GM15510 (cell line): ENCODE data around the gene DCUN1D3.

Source experiments
- POLR2A ChIP-seq: IDR thresholded peaks from 3 replicates; pipeline ENCODE4 v1.6.1; 2011; ENCODE audit warnings: borderline replicate concordance; ENCODE audit not compliant: insufficient read length; ENCODE audit errors: extremely low read depth

Gene DCUN1D3

DNA sequence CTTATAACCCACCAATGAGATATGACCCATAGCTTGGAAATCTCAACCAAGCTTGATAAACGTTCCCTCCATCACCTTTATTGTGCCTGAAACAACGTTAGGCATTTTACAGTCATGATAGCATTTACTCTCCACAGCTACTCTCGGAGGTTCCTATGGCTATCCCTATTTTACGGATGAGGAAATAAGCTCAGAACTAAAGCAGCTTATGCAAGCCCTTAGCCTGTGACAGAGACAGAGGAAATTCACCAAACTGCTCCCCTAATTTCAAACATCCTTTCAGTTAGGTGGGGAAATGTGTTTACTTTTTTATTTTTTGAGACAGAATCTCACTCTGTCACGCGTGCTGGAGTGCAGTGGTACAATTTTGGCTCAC lies 18.7 kb downstream of the DCUN1D3 start:
- no peak for TF ChIP-seq POLR2A

DNA sequence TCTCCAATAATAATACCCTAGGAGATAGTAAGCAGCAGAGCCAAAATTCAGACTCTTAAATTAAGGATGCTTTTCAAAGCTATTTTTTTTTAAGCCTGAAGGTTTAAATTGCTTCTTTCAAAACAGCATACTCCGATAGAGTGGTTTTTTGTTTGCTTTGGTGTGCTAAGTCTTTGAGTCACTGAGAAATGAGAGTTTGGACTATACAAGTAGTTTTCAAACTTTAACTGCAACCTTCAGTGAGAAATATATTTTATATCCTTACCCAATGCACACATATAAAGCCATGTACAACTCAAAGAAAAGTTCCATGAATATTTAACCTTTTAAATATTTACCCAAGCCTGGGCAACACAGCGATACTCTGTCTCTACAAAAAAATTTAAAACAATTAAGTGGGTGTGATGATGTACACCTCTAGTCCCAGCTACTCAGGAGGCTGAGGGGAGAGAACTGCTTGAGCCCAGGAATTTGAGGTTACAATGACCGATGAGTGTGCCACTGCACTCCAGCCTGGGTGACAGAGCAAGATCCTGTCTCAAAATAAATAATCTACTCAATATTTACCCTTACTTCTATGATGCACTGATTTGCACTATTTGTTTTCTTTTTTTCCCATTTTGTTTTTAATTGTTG lies 19.2 kb downstream of the DCUN1D3 start:
- TF ChIP-seq POLR2A = no peak

DNA sequence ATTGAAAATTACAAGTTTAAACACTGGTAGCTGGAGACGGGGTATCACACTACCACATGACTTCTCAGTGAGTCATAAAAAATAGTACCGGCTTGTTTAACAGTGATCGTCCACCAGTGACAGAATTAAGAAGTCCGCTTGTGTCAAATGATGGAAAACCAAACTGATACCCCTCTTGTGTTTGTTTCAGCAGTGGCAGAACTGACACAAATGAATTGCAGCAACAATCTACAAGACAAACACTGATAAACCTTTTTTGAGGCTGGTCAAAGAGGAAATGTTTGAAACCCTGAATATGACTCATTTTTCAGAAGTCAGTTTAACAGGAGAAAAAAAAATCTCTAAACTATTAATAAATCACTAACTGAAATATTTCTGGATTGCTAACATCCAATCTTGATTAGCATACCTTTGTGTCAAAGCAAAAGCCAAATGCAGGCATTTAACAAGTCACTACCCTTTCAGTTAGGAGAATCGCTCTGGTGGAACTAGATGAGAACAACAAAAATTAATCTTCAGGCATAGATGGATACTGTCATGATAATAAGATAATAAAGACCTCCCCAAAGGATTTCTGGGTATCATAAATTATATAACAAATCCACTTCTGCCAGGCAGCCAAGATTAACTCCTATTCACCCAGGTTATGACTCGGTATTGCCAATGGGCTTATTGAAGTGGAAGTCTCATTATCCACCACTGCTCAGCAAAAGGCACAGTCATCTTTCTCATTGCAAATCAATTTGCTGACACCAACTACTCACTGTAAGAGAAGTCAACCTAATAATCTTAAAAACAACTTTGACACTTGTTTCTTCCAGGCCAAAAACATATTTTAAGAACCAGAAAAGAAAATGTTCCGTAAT lies 20.8 kb downstream of the DCUN1D3 start:
- TF ChIP-seq POLR2A = no peak

DNA sequence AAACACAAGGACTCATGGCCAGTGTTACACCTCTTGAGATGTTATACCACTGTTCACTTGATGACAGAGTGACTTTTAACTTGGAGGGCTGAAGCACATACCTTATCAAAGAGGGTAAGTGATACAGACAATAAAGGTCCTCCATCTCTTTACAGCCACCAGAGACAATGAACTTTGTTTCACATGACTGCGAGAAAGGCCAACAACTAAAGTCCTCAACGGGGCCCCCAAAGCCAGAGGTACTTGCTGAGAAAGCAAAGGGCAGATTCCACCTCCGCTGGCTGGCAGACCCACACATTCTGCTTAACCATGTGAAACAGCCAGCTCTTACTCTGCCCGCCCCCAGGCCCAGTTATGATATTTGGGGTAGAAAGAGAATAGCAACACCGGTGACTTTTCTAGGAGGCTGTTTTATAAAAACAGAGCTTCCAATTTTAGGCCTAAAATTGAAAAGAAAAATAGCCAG lies 21.4 kb downstream of the DCUN1D3 start:
- no peak for TF ChIP-seq POLR2A

DNA sequence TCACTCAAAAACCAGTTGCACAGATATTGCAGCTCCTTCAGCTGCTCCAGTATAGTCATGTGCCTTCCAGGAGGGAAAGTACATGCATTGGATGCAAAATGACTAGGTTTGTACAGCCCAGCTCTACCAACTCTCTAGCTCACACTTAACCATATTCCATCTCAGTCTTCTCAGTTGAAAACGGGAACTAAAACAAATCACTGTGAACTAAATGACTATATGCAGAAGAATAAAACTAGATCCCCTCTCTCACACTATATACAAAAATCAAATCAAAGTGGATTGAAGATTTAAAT lies 24.9 kb downstream of the DCUN1D3 start:
- no peak for TF ChIP-seq POLR2A

DNA sequence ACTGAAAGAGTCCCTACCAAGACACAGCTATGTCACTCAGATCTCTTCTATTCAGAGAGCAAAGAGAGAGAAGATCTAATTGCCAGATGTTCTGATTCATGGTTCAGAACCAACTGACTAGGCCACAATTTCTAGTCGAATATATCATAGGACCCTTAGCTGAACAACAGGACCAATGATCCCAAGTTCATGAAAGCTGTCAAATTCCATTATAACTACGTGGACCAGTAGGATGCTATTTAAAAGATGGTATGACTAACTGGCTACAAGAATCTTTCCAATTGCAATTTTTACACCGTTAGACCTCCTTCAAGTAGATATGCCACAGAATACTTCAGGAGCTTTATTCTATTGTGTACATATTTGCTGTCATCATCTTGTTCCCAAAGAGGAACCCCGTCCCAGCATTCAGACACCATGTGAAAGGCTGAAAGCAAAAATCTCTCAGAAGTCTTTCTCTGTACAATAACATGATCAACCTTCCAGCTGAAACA lies 26.0 kb downstream of the DCUN1D3 start:
- TF ChIP-seq POLR2A = no peak

DNA sequence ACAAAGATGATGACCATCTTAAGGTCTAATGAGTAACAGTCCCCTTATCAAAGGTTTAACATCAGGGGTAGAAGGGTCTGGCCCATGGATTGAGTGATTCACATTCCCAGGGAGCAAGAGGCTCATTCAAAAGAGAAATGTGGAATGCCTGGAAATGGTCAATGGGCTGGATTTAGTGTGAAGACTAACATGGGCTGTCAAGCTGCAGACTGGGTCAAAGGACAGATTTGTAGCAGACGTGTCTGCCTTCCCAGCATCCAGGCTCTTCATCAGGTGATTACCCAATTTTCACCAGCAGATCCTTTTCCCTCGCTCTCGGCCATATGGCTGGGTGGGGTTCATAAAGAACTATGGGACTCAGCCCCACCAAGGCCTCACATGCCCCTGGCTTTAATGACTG lies 26.8 kb downstream of the DCUN1D3 start:
- no peak for TF ChIP-seq POLR2A

DNA sequence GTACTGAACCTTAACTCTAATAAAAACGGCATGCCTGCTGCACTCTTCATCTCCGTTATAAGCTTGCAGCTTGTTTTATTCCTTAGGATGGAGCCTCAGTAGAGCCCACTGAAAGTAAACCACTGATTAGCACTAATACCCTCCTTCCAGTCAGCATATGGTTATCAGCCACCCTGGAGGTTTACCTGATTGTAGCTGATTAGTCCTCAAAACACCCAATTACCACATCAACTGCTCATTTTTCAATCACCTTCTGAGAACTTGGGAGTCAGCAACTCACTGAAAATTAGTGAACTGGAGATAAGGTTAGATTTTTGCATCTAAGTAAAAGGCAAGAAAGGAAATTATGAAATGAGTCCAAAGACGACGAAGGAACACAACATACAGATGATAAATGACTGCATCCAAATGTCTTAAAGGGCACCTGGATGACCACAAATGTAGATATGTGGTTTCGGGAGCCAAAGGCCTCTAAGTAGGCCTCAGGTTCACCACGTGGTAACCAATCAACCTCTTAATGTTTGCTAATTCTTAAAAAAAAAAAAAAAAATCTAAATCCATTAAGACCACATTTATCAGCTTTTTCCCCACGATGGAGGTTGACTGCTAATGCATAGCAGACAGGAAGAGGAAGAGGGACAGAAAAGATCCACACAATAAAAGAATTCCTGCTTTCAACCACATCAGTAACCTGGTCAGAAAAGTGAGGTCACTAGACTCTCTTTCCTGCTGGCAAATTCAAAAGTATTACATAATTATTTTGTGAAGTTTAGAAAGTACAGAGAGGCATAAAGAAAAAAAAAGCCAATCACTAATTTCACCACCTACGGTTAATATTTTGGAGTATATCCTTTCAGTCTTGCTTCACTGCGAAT lies 28.0 kb downstream of the DCUN1D3 start:
- no peak for TF ChIP-seq POLR2A

DNA sequence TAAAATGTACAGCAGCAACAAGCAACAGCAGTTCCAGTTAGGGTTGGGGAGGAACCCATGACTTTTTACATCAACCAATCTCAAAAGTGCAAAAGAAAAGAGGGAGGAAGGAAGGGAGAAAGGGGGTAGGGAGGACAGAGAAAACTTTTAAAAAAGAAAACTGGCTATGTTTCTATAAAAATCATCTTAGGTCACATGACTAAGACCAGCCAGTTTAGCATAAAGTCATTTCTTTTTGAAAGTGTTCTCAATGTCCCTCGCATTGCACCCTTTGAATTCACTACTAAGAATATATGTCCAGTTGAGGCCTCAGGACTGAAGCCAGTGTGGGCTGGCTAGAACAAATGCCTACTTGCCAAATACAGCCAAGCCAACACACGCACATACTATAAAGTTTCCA lies 28.9 kb downstream of the DCUN1D3 start:
- TF ChIP-seq POLR2A = no peak

DNA sequence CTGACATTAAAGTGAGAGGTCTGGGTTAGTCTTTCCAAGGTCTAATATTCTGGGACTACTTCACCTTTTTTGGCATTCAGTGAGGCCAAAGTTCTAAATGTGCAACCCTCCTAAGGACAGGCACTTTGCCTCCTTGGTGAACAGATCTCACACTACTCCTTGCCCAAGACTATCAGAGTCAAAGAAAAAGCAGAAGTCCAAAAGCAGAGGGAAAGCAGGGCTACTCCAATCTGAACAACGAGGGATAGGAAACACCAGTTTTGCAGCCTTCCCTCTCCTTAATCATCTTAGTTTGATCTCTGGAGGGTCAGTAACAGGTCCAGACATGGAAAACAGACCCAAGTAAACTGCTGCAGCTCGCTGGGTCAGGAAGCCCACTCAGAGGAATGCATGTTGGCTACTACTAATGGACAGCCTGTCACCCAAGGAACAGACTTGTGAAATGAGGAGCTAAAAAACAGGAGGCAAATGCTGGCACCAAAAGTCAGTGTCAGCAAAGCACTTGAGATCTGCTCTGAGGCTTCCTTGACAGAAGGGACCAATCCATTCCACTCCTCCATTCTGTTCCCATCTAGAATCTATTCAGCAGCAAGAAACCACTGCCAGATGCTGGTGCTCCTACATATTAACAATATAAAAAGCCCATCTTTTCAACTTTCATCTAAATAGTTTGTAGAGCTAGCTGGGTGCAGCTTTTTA lies 29.9 kb downstream of the DCUN1D3 start:
- no peak for TF ChIP-seq POLR2A

DNA sequence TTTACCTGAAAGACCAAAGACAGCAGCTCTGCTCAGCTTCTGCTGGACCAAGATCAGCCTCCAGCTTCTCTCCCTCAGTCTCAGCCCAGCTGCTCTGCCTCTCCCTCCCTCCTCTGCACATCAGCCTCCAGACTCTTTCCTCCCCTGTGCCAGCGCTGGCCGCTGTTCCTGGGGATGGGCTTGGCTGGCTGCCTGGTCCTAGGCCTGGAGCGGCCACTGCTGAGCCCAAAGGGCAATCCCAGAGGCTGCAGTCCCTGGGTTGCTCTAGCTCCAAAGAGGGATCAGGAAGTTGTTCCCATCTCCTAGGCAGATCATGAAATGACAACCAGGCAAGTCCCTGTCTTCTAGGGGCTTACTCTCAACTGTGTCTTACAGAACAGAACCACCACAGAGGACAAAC lies 31.3 kb downstream of the DCUN1D3 start:
- no peak for TF ChIP-seq POLR2A

DNA sequence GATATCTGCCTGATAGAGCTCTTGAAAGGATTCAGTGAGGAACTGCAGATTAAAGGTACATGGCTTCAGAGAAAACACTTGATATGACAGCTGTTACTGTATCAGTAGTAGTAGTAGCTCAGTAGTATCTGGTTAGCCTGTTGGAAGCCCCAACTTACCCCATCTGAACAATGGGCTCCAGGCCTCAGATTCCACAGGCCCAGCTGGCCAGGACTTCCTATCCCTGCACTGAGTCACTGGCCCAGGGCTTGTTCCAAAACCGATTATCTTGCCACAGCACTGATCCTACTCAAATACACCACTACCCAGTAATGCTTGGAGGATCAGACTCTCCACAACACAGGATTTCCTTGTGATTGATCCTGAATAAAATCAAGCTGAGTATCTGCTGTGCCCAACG lies 32.6 kb downstream of the DCUN1D3 start:
- TF ChIP-seq POLR2A = no peak

DNA sequence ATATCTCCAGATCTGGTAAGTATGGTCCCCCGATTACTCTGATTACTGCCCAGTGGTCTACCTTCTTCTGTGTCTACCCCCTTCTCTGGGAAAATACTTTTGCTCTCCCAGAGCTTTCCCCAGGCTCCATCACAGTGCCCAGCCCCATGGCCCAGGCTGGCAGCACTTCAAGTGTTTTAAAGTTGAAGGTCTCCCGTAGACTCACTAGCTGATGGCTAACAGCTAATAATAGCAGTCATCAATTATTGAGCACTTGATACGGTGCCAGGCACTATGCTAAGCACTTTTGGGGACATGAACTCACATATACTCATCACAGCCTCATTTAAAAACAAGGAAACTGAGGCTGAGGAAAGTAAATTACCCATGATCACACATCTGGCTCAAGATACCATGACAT lies 33.4 kb downstream of the DCUN1D3 start:
- TF ChIP-seq POLR2A = no peak

DNA sequence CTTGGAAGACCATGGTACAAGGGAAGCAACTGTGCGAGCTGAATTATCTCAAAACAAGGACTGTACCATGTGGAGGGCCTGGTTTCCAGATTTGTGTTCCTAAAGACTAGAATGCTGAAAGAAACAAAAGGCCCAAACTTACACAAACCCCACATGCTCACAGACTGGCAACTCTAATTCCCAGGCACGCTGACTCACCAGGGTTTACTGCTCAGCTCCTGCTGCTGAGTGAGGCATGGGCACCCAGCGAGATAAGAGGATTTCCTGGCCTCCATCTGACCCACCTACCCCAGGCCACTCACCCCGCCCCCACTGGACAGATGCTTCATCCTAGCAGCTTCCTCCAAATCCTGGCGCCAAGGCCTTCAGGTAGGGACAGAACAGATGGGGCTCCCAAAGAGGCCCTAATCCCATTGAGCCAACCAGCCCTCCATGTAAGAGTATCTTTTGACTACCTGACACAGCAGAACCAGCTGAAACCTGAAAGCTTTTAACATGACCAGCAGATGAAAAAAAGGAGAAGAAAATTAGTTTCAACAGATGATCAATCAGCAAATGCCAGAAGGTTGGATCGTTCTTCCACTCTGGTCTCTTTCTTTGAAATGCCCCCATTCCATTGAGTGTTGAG lies 33.9 kb downstream of the DCUN1D3 start:
- no peak for TF ChIP-seq POLR2A
